ENCODE results near the gene CNST.
A peak's percentile ranks its signal among the peaks of the same experiment; 100 is the strongest.
"Not testable (repeated sequence)": the region's sequence is repeated elsewhere in the genome, so short reads cannot be mapped to it uniquely, and the experiment has no call there.

The CNST gene

DNA sequence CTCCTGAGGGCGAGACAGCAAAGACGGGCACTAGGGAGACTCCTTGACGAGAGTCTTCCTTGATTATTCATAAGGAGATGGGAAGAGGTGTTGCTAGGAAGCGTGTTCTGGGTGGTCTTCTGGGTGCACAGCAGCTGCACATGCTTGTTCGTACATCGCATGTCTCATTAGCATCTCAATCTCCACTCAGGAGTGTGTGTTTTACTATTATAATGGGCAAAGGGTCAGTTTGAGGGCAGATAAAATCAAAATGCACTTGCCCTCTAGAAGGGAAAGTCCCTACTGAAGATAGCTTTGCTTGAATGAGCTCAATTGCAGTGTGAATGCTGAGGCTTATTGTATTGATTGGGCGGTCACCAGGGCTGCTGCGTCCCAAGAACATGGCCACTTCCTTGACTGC lies 107.8 kb downstream of the CNST start:
- no peak for DNase-seq (ENCODE audit: low read depth in 2 of 2)

DNA sequence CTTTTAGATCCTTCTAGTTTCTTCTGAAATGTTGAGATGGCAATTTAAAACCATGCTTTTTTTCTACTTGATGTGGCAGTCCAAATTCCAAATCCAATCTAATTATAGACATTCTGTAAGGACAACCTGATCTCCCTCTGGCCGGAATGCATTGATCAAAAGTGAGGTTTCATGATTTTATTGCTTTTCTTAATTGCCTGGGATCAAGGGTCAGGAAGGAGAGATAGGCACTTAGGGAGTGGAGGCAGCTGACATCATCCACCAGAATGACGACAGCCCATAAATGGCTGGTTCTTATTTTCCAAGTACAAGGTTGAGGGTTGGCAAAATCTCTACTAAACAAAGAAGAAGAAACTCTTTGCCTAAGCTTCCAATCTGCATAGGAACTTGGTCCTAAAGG lies 111.6 kb downstream of the CNST start:
- DNase-seq (ENCODE audit: low read depth in 2 of 2) = no peak

DNA sequence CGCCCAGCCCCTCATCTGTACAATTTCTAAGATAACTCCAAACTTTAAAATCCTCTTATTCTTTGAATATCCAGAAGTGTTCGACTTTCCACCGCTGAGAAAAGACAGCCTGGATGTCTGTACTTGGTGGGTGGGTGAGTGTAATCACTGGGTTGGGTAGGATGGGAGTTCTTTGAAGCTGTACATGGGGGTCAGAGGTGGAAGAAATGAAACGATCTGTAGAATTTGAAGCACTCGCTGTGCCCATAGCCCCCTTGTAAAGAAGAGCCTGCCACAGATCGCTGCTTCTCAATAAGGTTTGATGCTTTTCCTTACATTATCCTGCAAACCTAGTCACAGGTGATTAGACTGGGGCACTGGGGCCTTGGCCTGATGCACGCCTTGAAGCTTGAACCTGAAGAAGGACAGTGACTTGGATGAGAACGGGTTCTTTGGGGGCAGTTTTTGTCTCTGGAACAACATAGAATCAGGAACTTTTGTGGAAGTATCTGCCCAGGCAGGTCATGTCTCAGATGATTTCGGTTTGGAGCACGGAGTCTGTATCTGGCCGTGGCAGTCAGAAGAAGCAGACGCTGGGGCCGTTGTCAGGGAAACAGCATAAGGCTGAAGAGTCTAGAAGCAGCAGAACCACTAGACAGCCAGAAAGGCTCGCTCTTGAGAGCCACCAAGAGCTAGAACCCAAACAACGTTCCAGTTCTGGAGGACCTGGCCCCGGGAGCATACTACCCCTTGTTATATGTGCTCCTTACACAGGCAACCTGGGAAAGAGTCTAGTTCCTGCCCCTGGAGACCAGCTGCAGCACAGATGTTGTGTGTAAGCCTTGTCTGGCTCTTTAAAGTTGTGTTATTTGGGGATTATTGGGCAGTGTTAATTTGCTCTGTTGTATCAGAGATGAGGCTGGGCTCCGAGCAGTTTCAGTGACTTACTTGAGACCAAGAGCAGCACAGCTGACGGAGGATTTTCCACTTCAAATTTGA lies 112.8 kb downstream of the CNST start:
- no peak for DNase-seq (ENCODE audit: low read depth in 2 of 2)

GRCh38 chr1:246679794-246680177 lies 113.5 kb downstream of the CNST start:
- no peak for DNase-seq (ENCODE audit: low read depth in 2 of 2)

DNA sequence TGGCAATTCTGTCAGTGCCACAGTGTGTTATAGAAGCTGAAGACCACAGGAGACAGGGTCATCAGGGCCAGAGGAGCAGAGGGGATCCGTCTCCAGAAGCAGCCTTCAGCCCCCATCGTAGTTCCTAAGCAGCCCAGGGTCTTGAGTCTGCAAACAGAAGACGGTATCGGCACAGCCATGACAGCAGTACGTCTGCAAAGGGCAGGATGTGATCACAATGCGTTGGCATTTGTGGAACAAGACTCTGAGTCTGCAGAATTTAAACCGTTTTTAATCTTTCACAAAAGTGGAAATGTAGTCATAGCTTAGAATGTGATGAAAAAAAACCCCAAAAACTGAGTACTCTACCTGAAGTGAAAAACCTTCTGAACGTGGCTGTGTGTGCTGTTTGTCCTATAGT lies 113.9 kb downstream of the CNST start:
- no peak for DNase-seq (ENCODE audit: low read depth in 2 of 2)

GRCh38 chr1:246680696-246681130 lies 114.5 kb downstream of the CNST start:
- DNase-seq (ENCODE audit: low read depth in 2 of 2) = no peak

DNA sequence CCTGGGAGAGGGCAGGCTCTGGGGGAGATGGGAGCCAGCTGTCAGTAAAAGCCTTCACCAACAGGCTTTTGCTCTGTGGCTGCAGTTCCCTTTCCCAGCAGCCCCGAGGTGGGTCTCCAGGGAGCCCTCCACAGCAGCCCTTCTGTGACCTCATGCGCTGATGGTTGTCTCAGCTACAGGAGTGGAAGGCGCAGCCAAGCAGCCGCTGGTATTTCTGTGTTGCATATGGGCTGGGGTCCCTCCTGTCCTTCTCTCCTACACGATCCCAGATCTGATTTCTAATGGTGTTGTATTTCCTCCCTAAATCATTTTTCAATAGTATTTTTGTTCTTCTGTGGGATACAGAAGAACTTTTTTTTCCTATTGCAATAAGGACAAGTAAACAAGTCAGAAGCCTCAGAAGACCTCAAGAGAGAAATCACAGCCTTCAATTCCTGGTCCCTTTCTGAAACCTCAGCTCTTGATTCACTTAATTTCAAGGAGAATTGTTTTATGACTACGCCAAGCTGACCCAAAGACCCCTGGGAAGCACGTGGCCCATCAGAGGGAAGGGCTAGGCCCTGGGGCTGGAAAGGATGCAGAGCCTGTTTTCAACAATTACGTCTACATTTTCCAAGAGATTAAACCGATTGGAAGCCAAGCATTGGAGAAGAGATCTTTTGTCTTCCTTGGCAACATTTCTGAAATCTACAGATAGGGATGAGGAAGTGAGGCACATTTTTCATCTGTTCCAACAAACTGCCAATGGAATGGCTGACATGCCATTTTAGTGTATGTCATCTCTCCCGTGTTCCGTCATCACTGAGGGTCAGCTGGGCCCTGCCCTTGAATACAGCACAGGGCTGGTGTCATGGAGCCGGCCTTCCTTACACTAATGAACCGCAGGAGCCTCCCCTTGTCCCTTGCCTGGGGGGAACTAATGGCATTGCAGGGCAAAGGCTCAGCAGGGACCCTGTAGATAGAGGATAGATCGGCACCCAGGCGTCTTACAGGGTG lies 115.9 kb downstream of the CNST start:
- no peak for DNase-seq (ENCODE audit: low read depth in 2 of 2)

DNA sequence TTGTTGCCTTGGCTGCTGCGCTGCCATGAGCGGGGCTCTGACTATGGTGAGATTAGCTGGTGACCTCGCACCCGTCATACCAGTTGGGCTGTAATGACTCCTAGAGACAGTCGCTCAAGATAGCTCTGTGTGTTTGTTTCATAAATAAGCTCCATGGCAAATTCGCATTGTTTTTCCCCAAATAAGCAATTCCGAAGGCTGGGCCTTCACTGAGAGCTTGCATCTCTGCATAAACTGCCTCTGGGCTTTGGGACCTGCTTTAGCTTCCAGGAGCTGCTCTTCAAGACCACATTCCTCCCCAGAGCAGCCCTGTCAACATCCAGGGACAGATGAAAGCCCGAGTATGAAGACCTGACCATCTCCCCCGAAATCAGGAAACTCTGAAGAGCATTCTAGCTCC lies 117.3 kb downstream of the CNST start:
- no peak for DNase-seq (ENCODE audit: low read depth in 2 of 2)

- no peak for DNase-seq (ENCODE audit: low read depth in 2 of 2)
These were observed 120.7 kb downstream of the CNST start for GRCh38 chr1:246687002-246687401.

DNA sequence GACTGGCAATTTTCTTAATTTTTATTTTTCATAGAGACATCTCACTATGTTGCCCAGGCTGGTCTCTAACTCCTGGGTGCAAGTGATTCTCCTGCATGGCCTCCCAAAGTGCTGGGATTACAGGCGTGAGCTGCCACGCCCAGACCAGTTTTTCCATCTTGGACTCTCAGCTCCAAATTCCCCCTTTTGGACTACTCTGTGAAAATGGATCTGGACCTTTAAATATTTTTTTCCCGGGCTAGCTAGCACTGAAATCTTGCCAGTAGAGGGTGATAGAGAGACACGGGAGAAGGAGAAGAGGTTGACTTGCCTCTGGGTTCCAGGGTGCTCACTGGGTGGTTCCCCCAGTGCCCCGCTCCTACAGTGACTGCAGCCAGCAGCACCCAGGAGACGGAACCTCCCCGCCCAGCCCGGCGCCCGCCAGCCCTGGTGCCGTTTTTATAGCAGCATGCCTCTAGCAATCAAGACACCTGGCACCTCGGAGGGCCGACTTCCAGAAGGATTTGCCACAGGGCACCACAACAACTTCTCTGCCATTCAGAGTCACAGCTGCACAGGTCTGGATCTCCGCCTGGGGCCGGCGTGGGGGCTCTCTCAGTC lies 123.3 kb downstream of the CNST start:
- DNase-seq (ENCODE audit: low read depth in 2 of 2) = peak in 1 of 2 donors; percentile 13

GRCh38 chr1:246690100-246690499 lies 123.8 kb downstream of the CNST start:
- no peak for DNase-seq (ENCODE audit: low read depth in 2 of 2)

DNA sequence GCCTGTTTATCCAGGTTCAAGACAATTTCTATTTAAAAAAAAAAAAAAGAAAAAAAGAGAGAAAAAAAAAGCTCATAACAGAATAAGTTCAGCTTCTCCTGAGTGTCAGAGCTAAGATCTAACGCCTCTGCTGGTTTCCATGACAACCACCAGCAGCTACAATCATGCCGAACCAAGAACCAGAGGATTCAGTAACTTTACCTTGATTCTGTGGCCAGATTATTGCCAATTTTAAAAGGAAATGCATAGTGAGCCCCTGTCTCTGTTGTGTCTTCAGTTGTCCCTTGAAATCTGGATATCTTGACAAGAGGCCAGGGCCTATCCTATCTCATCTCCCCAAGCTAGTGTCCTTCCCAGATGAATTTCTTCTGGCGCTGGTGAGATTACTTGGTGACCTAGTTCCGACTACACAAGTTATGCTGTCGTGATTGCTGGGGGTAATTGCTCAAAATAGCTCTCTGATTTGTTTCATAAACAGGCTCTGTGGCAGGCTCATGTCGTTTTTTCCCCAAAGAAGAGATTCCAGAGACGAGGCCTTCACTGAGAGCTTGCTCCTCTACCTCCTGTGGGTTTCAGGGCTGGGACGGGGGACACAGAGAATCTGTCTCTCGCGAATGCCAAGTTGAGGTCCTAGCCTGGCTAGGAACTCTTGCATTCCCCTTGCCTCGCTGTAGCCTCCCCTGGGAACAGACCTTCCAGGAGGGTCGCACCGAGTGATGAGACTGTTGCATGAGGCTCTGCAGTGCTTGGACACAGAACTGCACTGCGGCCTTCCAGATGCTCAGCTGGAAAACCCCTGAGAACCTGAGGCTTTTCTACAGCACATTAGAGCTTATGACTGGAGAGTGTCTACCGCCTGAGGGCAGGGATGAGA lies 125.6 kb downstream of the CNST start:
- no peak for DNase-seq (ENCODE audit: low read depth in 2 of 2)

GRCh38 chr1:246694213-246694895 lies 128.1 kb downstream of the CNST start:
- not testable (repeated sequence) for DNase-seq (ENCODE audit: low read depth in 2 of 2)

DNA sequence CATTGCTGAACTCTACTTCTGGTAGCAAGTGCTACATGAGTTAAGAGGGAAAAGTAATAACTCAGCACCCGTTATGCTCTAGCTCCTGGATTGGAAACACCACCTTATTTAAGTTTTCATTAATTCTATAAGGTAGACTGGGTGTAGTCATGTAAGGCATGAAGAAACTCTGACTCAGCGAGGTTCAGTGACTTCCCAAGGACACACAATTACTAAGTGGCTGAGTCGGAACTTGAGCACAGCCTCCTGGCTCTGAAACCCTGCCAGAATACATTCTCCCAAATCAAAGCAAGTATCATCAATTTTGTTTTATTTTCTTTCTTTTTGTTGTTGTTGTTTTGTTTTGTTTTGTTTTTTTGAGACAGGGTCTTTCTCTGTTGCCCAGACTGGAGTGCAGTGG lies 128.9 kb downstream of the CNST start:
- no peak for DNase-seq (ENCODE audit: low read depth in 2 of 2)

DNA sequence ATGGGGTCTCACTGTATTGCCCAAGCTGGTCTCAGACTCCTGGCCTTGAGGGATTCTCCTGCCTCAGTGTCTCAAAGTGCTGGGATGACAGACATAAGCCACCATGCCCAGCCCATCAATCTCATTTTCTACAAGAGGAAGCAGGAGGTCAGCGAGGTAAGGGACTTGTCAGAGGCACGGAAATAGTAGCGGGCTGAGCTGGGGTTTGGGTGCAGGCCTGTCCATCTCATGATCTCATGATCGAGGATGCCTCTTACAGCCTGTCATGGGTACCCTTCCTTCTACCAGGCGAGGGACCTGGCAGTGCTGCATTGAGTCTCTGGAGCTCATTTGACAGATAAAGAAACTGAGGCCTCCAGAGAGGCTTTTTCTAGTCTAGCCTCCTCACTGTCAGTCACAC lies 129.4 kb downstream of the CNST start:
- DNase-seq (ENCODE audit: low read depth in 2 of 2) = no peak

DNA sequence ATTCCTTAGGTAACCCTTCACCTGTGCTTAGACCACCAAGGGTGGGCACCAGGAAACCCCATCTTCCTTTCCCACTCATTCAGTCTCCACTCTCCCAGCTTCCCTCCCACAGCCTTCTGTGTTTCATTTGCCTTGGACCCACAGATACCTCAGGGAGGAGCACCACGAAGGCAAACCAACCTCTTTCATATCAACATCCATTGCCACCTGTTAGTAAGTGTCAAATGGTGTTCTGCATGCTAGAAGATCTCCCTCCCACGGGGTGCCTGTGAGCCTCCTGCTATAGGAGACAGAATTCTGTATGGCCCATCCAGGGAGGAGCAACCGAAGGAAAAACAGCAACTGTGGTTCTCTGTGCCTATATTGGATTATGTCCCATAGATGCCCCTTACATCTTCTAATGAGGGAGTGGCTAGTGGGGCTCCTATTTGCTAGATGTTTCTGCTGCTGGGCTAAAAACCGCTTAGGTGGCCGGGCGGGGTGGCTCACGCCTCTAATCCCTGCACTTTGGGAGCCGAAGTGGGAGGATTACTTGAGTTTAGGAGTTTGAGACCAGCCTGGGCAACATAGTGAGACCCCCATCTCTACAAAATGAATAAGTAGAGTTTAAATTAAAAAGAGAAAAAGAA lies 132.3 kb downstream of the CNST start:
- no peak for DNase-seq (ENCODE audit: low read depth in 2 of 2)

DNA sequence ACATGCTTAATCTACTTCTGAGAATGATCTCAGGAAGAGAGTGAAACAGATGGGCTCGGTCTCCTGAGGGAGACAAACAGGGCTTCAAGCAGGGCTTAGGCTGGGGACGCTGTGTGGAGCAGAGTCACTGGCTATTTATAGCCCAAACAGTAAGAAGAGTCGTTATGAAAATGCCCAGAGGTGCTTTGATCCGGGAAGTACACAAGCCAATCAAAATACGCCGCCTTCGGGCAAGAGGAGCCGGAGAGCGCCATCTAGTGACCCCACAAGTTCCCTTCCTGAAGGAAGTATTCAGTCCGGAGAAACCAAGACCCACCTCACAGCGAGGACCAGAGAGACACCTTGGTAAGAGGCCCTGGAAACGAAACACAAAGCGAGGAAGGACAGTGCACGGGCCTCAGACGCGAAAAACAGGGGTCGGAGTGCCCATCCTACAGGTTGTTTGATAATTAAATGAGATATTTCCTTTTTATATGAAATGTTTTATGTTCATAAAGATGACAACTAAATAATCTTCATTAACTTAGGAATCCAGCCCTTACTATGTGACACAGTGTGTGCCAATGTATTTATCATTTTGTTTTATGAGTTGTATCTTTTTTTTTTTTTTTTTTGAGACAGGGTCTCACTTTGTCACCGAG lies 133.0 kb downstream of the CNST start:
- DNase-seq (ENCODE audit: low read depth in 2 of 2) = peak; percentile 35 to 70

GRCh38 chr1:246703581-246703980 lies 137.3 kb downstream of the CNST start:
- DNase-seq (ENCODE audit: low read depth in 2 of 2) = no peak

DNA sequence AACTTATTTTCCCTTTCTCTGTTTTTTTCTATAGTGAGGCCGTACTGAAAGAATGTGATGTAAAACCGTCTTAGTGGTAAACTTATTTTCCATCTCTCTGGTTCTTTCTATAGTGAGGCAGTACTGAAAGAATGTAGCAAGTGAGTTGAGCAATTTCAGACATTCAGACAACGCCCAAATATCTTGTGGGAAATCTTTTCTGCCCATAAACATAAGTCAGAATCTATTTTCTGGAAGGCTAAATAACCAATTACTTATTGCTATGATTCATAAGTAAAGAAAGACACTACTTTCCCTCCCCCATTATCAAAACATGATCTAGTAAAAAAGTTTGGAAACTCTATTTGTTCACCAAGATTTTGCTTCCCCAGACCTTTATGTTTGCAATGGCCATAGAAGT lies 139.1 kb downstream of the CNST start:
- no peak for DNase-seq (ENCODE audit: low read depth in 2 of 2)
